ENCODE data around the gene MRPL57.
A peak's percentile ranks its signal among the peaks of the same experiment; 100 is the strongest.

Gene MRPL57

GRCh38 chr13:21138561-21138960 lies 37.9 kb upstream of the MRPL57 start:
- Histone ChIP-seq H3K27me3 (ENCODE audit: insufficient read depth, low read depth, severe bottlenecking) (no peaks in the 10 kb centered on the region), H3K4me3 (ENCODE audit: low read depth, low read length) (no peak overlapping the region), H3K27ac (no peak overlapping the region), H3K36me3 (peaks cover 28% of the 10 kb centered on the region), H3K9me3 (ENCODE audit: severe bottlenecking) (no peaks in the 10 kb centered on the region)
- TF ChIP-seq CTCF (IDR thresholded peaks at IDR 0.05; ENCODE audit: low read depth, low read length): no peak
- DNase-seq: no peak

GRCh38 chr13:21139374-21139773 lies 37.1 kb upstream of the MRPL57 start:
- H3K27ac ChIP-seq: no peak overlapping the region
- peaks cover 32% of the 10 kb centered on the region for H3K36me3 ChIP-seq
- TF ChIP-seq CTCF (IDR thresholded peaks at IDR 0.05; ENCODE audit: low read depth, low read length): no peak
- no peak for DNase-seq
- H3K27me3 ChIP-seq (ENCODE audit: insufficient read depth, low read depth, severe bottlenecking): no peaks in the 10 kb centered on the region
- H3K4me3 ChIP-seq (ENCODE audit: low read depth, low read length): peak overlapping the region; percentile 75
- no peaks in the 10 kb centered on the region for H3K9me3 ChIP-seq (ENCODE audit: severe bottlenecking)

GRCh38 chr13:21142766-21143165 lies 33.7 kb upstream of the MRPL57 start:
- H3K4me3 ChIP-seq (ENCODE audit: low read depth, low read length): no peak overlapping the region
- no peak for TF ChIP-seq CTCF (IDR thresholded peaks at IDR 0.05; ENCODE audit: low read depth, low read length)
- no peak overlapping the region for H3K27ac ChIP-seq
- DNase-seq: no peak
- no peaks in the 10 kb centered on the region for H3K9me3 ChIP-seq (ENCODE audit: severe bottlenecking)
- no peaks in the 10 kb centered on the region for H3K27me3 ChIP-seq (ENCODE audit: insufficient read depth, low read depth, severe bottlenecking)
- H3K36me3 ChIP-seq: peaks cover 64% of the 10 kb centered on the region

GRCh38 chr13:21147827-21148226 lies 28.6 kb upstream of the MRPL57 start:
- DNase-seq: no peak

GRCh38 chr13:21148557-21149258 lies 27.8 kb upstream of the MRPL57 start:
- peaks cover 37% of the 10 kb centered on the region for H3K36me3 ChIP-seq
- no peaks in the 10 kb centered on the region for H3K27me3 ChIP-seq (ENCODE audit: insufficient read depth, low read depth, severe bottlenecking)
- TF ChIP-seq CTCF (IDR thresholded peaks at IDR 0.05; ENCODE audit: low read depth, low read length): no peak
- no peak for DNase-seq
- no peak overlapping the region for H3K27ac ChIP-seq
- no peaks in the 10 kb centered on the region for H3K9me3 ChIP-seq (ENCODE audit: severe bottlenecking)
- H3K4me3 ChIP-seq (ENCODE audit: low read depth, low read length): no peak overlapping the region

More at GRCh38 chr13:21147827-21148226, 28.6 kb upstream of the MRPL57 start:
- Histone ChIP-seq H3K9me3 (ENCODE audit: severe bottlenecking) (no peaks in the 10 kb centered on the region), H3K36me3 (peaks cover 46% of the 10 kb centered on the region), H3K4me3 (ENCODE audit: low read depth, low read length) (no peak overlapping the region), H3K27me3 (ENCODE audit: insufficient read depth, low read depth, severe bottlenecking) (no peaks in the 10 kb centered on the region), H3K27ac (no peak overlapping the region)
- no peak for TF ChIP-seq CTCF (IDR thresholded peaks at IDR 0.05; ENCODE audit: low read depth, low read length)

GRCh38 chr13:21149568-21149967 lies 26.9 kb upstream of the MRPL57 start:
- no peak for DNase-seq
- H3K27me3 ChIP-seq (ENCODE audit: insufficient read depth, low read depth, severe bottlenecking): no peaks in the 10 kb centered on the region
- peaks cover 39% of the 10 kb centered on the region for H3K36me3 ChIP-seq
- no peak for TF ChIP-seq CTCF (IDR thresholded peaks at IDR 0.05; ENCODE audit: low read depth, low read length)
- no peak overlapping the region for H3K4me3 ChIP-seq (ENCODE audit: low read depth, low read length)
- H3K27ac ChIP-seq: no peak overlapping the region
- H3K9me3 ChIP-seq (ENCODE audit: severe bottlenecking): no peaks in the 10 kb centered on the region
